Natural killer cell treated with Interleukin-12 subunit alpha and Interleukin-12 subunit beta and Interleukin-15 and Interleukin-18, amount 100 ng/mL, for 72 hours (primary cell): ENCODE data around the gene PXMP4. TPM values are rescaled to one million over a fixed set of nuclear protein-coding genes. Genes with fewer than 3 reads are reported as not detected.

Experiments used
- ATAC-seq, 2 donors: fragments of 150-1000 bp; cut with Tn5 transposase in 1 of 2; sonication (Bioruptor Pico), chemical (Tn5 transposase) in 1 of 2; 2 replicates each; pipeline ENCODE4 v1.10.0; 2021
- DNase-seq: peaks from one replicate; pipeline ENCODE4 v3.0.0; 2022; ENCODE audit warnings: low spot score
- H3K27ac Mint-ChIP-seq, 2 donors: 1 replicate in 1 of 2; 2 replicates in 1 of 2; pipeline ENCODE4 v1.8.0; 2022; ENCODE audit warnings: mixed read lengths in 2 of 2, mild to moderate bottlenecking in 1 of 2, moderate library complexity in 1 of 2
- H3K27me3 Mint-ChIP-seq, 2 donors: 1 replicate in 1 of 2; 2 replicates in 1 of 2; pipeline ENCODE4 v1.8.0; 2022; ENCODE audit warnings: mixed read lengths in 2 of 2
- H3K36me3 Mint-ChIP-seq: one replicate; pipeline ENCODE4 v1.8.0; 2022; ENCODE audit warnings: mixed read lengths
- H3K4me1 Mint-ChIP-seq, 2 donors: 1 replicate in 1 of 2; 2 replicates in 1 of 2; pipeline ENCODE4 v1.8.0; 2022; ENCODE audit warnings: low read depth in 2 of 2, mixed read lengths in 2 of 2, mild to moderate bottlenecking in 1 of 2
- H3K4me3 Mint-ChIP-seq: one replicate; pipeline ENCODE4 v1.8.0; 2022; ENCODE audit warnings: mixed read lengths
- H3K9me3 Mint-ChIP-seq: 2 replicates; pipeline ENCODE4 v1.8.0; 2022; ENCODE audit warnings: mixed read lengths
- total RNA-seq, 2 donors: library from RNA; stranded (reverse); gene quantifications; one replicate each; pipeline ENCODE4 v1.2.3, GENCODE V29; 2022

PXMP4 gene
- total RNA-seq, 2 donors from 2014 or later, result 6.9 to 9.3 TPM

DNA sequence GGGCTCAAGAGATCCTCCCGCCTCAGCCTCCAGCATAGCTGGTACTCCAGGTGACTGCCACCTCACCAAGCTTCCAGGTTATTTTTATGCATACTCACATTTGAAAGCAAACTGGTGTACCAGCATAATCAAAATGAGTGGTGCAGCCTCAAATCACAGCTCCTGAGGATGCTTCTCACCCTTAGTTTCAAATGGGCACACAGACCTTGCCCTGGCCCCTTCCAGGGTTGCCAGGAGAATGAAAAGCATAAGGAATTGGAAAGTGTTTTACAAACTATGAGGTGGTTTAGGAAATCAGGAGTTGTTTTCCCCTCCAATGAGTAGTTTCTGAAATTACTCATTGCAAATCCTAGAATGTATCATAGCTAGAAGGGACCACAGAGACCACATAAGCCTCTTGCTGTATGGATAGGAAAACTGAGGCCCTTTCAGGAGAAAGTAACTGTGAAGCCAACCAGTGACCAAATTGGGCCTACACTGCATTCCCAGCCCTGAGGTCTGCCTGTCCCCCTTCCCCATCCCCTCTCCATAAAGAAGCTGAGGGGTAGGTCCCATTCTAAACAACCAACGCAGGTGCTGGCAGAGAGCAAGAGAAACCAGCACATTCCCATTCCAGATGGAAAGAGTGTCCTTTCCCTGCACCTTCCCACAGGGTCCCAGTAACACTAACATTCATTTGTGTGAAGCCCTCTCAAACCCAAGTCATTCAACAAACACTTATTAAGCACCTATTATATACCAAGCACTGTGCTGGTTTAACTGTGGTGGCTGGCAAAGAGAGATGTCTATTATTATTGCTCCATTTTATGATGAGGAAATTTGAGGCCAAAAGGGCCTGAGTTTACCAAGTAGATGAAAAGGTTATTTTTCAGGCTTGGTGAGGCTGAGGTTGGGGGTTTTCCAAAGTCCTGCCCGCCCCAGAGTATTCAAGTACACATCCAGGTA lies 31.8 kb downstream of the PXMP4 start:
- H3K4me3 Mint-ChIP-seq, result peak overlapping the region; percentile 27
- no peaks in the 10 kb centered on the region for H3K36me3 Mint-ChIP-seq
- H3K4me1 Mint-ChIP-seq, result peaks cover 36 to 44% of the 10 kb centered on the region in 2 donors
- H3K9me3 Mint-ChIP-seq, result no peaks in the 10 kb centered on the region
- ATAC-seq (no peak), DNase-seq (no peak)
- no peaks in the 10 kb centered on the region for H3K27me3 Mint-ChIP-seq
- H3K27ac Mint-ChIP-seq, result peak overlapping the region; percentile 56 to 72

DNA sequence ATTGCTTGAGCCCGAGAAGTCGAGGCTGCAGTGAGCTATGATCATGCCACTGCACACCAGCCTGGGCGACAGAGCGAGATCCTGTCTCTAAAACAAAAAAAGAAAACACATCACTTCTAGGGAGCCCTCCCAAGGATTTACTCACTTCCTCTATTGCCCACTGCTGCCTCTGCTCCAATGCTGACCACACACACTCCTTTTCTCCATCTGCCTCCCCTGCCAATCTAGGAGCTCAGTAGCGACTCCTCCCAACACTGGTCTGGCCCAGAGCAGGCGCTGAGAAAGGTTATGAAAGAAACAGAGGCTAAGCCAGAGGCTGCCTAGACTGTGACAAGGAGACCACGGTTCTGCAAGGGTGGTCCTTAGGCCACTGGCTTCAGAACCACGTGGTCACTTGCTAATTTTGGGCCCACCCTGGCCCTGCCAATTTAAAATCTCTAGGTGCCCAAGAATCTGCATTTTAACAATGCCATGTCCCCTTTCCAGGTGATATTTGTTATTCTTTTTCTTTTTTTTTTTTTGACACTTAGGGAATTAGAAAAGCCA lies 32.7 kb downstream of the PXMP4 start:
- no peak overlapping the region for H3K4me3 Mint-ChIP-seq
- no peaks in the 10 kb centered on the region for H3K27me3 Mint-ChIP-seq
- ATAC-seq (no peak), DNase-seq (no peak)
- H3K27ac Mint-ChIP-seq, result peak overlapping the region in 1 of 2 donors; percentile 56
- no peaks in the 10 kb centered on the region for H3K36me3 Mint-ChIP-seq
- H3K4me1 Mint-ChIP-seq, result peaks cover 37 to 44% of the 10 kb centered on the region in 2 donors
- no peaks in the 10 kb centered on the region for H3K9me3 Mint-ChIP-seq

DNA sequence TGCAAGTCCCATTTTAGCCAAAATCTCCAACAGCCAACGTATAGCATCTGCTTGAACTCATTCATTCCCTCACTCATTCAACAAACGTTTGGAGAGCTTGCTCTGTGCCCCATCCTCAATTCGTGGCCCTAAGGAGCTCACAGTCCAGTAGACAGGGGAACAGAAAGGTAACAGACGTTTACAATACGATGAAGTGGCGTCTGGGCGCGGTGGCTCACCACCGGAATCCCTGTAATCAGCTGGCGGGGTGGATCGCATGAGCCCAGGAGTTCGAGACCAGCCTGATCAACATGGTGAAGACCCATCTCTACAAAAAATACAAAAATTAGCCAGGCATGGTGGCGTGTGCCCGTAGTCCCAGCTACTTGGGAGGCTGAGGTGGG lies 33.1 kb downstream of the PXMP4 start:
- Mint-ChIP-seq H3K27me3 (no peaks in the 10 kb centered on the region), H3K4me3 (peak overlapping the region; percentile 74), H3K4me1 (peaks cover 42 to 47% of the 10 kb centered on the region in 2 donors), H3K27ac (peak overlapping the region; percentile 32 to 78), H3K9me3 (no peaks in the 10 kb centered on the region), H3K36me3 (no peaks in the 10 kb centered on the region)
- DNase-seq (no peak), ATAC-seq (no peak)

DNA sequence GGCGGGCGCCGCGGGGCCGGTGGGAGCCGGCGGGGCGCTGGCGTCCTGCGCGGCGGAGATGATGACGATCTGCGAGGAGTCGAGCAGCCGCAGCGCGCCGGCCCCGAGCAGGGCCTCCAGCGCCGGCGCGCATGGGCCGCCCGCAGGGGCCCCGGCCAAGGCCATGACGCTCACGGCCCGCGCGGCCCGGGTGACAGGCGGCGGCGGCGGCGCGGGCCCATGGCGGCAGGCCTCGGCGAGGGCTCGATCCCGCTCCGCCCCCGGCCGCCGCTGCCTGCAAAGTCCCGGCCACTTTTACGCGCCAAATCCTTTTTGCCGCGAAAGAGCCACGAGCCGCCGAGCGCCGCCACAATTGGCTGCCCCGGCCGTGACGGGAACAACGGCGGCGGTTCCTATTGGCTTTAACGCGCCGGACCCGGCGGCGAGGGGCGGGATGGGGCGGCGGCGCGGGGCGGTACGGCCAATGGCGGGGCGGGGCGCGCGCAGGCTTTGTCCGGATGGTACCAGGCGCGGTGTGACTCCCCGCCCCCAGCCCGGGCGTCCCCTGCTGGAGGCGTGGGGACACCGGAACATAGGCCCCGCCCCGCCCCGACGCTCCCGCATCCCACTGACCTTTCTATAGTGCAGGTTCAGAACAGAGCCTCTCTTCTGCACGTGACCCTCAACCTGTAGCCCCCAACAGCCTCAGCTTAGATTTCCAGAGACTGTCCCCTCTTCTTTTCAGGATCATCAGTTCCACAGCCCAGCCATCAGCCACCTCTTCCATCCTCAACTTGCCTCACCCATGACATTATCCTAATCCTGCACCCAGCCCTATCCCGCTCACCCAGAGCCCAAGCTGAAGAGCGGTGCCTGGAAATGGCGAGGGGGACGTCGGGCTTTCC lies 33.8 kb downstream of the PXMP4 start, which contains the start of gene E2F1:
Gene E2F1, minus strand, starts transcription at position 286 of the 884 bp plus-strand sequence. Its CDS starts 121 bp downstream, at position 165.
- Mint-ChIP-seq H3K4me1 (peaks cover 44 to 53% of the 10 kb centered on the region in 2 donors), H3K9me3 (no peaks in the 10 kb centered on the region), H3K27me3 (no peaks in the 10 kb centered on the region), H3K4me3 (peak within 1 kb of the TSS; percentile 88), H3K36me3 (no peaks in the 10 kb centered on the region), H3K27ac (peak within 1 kb of the TSS; percentile 78 to 84)
- ATAC-seq (peak; percentile 94 to 98), DNase-seq (peak; percentile 97)

- Mint-ChIP-seq H3K9me3 (no peaks in the 10 kb centered on the region), H3K4me1 (peaks cover 48 to 59% of the 10 kb centered on the region in 2 donors), H3K27me3 (no peaks in the 10 kb centered on the region), H3K4me3 (peak overlapping the region; percentile 88), H3K27ac (peak overlapping the region; percentile 74 to 84), H3K36me3 (no peaks in the 10 kb centered on the region)
- ATAC-seq, result peak; percentile 56 to 71
- DNase-seq, result no peak
Measured at GRCh38 chr20:33685328-33686099, 34.6 kb downstream of the PXMP4 start.

GRCh38 chr20:33684533-33685327 lies 35.4 kb downstream of the PXMP4 start:
- H3K9me3 Mint-ChIP-seq, result no peaks in the 10 kb centered on the region
- DNase-seq (no peak), ATAC-seq (no peak)
- H3K4me3 Mint-ChIP-seq, result peak overlapping the region; percentile 88
- no peaks in the 10 kb centered on the region for H3K36me3 Mint-ChIP-seq
- peaks cover 44 to 56% of the 10 kb centered on the region in 2 donors for H3K4me1 Mint-ChIP-seq
- no peaks in the 10 kb centered on the region for H3K27me3 Mint-ChIP-seq
- peak overlapping the region; percentile 74 to 84 for H3K27ac Mint-ChIP-seq

DNA sequence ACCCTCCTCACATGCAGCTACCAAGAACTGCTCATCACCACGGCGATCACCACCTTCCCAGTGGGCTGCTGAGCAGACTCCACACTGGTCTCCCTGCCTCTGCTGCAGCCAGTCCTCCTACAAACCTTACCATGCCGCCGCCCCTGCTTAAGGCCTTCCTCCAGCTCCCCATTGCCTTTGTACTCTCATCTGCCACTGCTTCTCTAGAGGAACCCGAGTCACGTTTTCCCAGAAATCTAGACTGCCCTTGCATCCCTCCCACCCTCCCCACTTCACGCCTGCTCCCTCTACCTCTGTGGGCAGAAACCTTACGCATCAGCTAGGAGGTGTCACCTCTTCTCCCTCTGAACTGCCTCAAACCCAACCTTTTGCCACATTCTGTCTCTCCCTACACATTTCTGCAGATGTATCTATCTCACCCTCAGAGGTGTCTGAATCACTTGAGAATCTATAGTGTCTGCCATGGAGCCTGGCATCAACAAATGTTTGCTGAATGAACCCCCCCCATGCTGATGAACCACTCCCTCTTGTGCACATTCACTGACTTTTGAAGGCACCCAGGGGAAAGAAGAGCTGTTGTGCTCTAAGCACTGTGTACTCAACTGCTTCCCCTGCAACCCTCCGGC lies 38.3 kb downstream of the PXMP4 start:
- Mint-ChIP-seq H3K27ac (peak overlapping the region in 1 of 2 donors; percentile 21), H3K9me3 (no peaks in the 10 kb centered on the region), H3K36me3 (no peaks in the 10 kb centered on the region), H3K27me3 (no peaks in the 10 kb centered on the region), H3K4me3 (peak overlapping the region; percentile 58), H3K4me1 (peaks cover 34 to 37% of the 10 kb centered on the region in 2 donors)
- no peak for ATAC-seq
- no peak for DNase-seq

DNA sequence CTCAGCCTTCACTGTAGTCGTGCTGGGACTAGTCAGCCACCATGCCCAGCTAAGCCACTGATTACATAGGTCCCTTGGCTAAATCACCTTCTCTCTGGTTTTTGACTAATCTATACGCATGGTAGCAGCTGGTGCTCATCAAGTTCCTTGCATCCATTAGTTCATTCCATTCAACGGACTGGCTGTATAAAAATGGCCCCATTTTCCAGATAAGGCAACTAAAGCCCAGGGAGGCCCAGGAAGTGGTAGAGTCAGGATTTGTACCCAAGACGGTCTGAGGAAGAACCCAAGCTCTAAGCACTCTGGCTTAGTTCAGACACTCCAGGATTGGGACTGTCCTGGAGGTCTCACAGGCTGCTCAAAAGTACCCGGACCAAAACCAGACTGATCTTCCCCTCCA lies 38.8 kb downstream of the PXMP4 start:
- peaks cover 30 to 32% of the 10 kb centered on the region in 2 donors for H3K4me1 Mint-ChIP-seq
- ATAC-seq, result no peak
- no peaks in the 10 kb centered on the region for H3K27me3 Mint-ChIP-seq
- no peak for DNase-seq
- H3K4me3 Mint-ChIP-seq, result peak overlapping the region; percentile 58
- no peaks in the 10 kb centered on the region for H3K36me3 Mint-ChIP-seq
- peak overlapping the region in 1 of 2 donors; percentile 21 for H3K27ac Mint-ChIP-seq
- no peaks in the 10 kb centered on the region for H3K9me3 Mint-ChIP-seq

- H3K4me1 Mint-ChIP-seq, result peaks cover 30 to 32% of the 10 kb centered on the region in 2 donors
- H3K36me3 Mint-ChIP-seq, result no peaks in the 10 kb centered on the region
- no peaks in the 10 kb centered on the region for H3K27me3 Mint-ChIP-seq
- H3K4me3 Mint-ChIP-seq, result peak overlapping the region; percentile 38
- ATAC-seq, result no peak
- peak overlapping the region in 1 of 2 donors; percentile 23 for H3K27ac Mint-ChIP-seq
- H3K9me3 Mint-ChIP-seq, result no peaks in the 10 kb centered on the region
- DNase-seq, result no peak
Measured at GRCh38 chr20:33680686-33681085, 39.4 kb downstream of the PXMP4 start.

DNA sequence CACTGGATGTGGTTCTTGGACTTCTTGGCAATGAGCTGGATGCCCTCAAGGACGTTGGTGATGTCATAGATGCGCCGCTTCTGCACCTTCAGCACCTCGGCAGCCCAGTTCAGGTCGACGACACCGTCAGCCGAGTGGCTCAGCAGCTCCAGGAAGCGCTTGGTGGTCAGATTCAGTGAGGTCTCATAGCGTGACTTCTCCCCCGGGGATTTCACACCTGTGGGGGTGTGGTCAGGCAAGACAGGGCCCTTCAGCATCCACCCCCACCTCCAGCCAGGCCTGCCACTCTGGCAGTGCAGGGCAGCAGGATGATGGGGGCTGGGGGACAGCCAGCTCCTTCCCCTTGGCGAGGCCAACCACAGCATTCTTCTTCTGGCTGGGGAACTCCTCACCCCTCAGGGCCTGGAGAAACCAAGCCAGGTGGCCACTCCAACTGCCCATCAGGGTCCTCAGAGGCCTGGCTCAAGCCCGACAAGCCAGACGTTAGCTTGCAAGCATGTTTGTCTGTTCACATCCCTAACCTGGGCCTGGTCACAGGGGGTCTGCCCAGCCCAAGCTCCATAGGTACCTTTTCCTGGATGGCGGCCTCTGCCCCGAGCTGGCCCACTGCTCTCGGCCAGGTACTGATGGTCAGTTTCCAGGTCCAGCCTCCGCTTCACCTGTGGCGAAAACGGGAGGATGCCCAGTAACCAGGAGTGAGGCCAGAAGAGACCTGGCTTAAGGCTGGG lies 40.2 kb downstream of the PXMP4 start:
- Mint-ChIP-seq H3K4me3 (no peak overlapping the region), H3K27me3 (no peaks in the 10 kb centered on the region), H3K36me3 (no peaks in the 10 kb centered on the region), H3K9me3 (no peaks in the 10 kb centered on the region), H3K27ac (peak overlapping the region in 1 of 2 donors; percentile 23), H3K4me1 (peaks cover 29 to 36% of the 10 kb centered on the region in 2 donors)
- ATAC-seq (peak; percentile 62 to 67), DNase-seq (no peak)

DNA sequence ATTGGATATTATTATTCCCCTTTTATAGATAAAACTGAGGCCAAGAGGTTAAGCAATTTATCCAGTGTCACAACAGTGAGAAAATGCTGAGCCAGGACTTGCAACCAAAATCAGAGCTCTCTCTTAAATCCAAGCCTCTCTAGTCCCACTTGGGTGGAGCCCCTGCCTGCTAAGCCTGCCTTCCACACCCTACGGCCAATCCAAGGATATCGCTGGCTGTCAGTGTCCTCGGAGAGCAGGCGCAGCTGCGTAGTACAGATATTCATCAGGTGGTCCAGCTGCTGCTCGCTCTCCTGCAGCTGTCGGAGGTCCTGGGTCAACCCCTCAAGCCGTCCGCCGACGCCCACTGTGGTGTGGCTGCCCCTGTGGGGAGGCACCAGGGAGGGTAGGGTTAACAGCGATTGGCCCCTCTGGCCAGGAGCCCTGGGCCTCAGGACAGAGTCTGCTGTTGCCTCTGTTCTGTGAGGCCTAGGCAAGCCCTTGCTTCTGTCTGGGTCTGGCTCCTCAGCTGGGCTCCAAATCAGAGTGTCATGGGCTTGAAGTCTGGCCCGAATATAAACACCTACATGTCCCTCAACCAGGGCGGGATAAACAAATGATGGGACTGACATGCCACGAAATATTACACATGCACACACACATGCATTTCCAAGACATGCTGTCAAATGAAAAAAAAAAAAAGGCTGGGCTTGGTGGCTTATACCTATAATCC lies 42.0 kb downstream of the PXMP4 start:
- Mint-ChIP-seq H3K36me3 (no peaks in the 10 kb centered on the region), H3K4me1 (peaks cover 31 to 40% of the 10 kb centered on the region in 2 donors), H3K9me3 (no peaks in the 10 kb centered on the region), H3K27ac (peak overlapping the region in 1 of 2 donors; percentile 63), H3K4me3 (no peak overlapping the region), H3K27me3 (no peaks in the 10 kb centered on the region)
- ATAC-seq (no peak), DNase-seq (no peak)
